ENCODE data around the gene FRMD4A. TPM values are rescaled to one million over a fixed set of nuclear protein-coding genes. Genes with fewer than 3 reads are reported as not detected.

The FRMD4A gene
- total RNA-seq, 1 experiment from 2014 or later = 8.8 TPM

DNA sequence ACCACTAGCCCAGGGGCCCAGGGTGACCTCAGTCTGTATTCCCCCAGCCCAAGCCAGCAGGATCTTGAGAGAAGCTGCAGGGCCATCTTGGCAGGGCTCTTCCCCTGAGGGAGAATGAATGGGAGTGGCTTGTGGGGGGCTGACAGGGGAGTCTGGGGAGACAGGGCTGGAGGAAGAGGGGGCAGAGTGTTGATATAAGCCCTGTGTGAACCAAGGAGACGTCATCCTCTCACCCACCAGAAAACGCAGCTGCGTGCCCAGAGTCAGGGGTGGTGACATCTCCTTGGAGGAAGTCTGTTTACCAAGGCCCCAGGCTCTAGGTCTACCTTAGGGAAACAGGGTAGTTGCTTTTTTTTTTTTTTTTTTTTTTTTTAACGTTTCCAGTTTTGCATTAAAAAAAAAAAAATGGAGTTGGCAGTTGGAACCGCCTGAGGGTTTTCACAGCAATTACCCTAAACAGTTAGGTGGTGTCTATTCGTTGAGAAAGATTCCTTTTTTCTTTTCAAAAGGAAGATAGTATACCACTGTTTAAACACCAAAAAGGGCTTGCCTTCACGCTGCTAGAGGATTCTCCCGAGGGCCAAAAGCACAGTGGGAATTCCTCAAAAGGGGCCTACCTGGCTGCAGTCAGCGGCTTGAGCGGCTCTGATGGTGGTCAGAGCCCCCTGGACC, 630.1 kb downstream of the FRMD4A start:
- no peak for DNase-seq
- Histone ChIP-seq H3K9me3 (no peaks in the 10 kb centered on the region), H3K4me3 (no peak overlapping the region), H3K36me3 (peaks cover 3% of the 10 kb centered on the region; the same call in 1 of the 2 replicates), H3K27me3 (no peaks in the 10 kb centered on the region)

DNA sequence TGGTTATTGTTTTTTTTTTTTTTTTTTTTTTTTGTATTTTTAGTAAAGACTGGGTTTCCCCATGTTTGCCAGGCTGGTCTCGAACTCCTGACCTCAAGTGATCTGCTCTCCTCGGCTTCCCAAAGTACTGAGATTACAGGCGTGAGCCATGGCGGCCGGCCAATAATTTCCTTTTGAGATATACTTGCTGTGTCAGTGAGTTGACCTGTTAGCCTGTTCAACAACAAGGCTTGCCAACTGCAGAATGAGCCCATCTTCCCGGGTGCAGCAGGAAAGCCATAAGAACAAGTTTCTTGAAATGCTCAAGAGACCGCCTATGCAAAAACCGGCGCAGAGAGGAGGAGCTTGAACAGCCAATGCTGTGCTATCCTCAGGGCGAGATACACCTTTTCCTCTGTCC, 631.5 kb downstream of the FRMD4A start:
- peaks cover 3% of the 10 kb centered on the region for H3K36me3 ChIP-seq
- DNase-seq = no peak

DNA sequence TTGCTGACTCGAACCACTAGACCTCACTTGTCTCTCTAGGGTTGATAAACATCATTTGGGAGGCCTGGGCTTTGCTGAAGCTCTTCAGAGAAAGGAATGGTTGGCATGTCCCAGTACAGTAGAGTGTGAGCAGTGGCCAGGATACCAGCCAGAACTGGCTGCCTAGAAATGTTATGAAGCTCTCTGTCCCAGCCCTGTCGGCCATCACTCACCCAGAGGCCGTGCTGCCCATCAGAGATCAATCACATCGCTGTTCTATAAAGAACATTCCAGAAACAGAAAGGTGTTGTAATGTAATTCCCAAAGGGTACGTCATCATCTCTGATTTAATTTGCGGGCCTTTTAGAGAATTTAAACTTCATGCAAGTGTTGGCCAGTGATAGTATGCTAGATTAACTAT, 632.5 kb downstream of the FRMD4A start:
- no peaks in the 10 kb centered on the region for H3K27me3 ChIP-seq
- no peaks in the 10 kb centered on the region for H3K9me3 ChIP-seq
- peaks cover 3% of the 10 kb centered on the region for H3K36me3 ChIP-seq
- no peak for DNase-seq
- H3K4me3 ChIP-seq = no peak overlapping the region

More for the DNA sequence above, 631.5 kb downstream of the FRMD4A start:
- no peak overlapping the region for H3K4me3 ChIP-seq
- no peaks in the 10 kb centered on the region for H3K9me3 ChIP-seq
- no peaks in the 10 kb centered on the region for H3K27me3 ChIP-seq

DNA sequence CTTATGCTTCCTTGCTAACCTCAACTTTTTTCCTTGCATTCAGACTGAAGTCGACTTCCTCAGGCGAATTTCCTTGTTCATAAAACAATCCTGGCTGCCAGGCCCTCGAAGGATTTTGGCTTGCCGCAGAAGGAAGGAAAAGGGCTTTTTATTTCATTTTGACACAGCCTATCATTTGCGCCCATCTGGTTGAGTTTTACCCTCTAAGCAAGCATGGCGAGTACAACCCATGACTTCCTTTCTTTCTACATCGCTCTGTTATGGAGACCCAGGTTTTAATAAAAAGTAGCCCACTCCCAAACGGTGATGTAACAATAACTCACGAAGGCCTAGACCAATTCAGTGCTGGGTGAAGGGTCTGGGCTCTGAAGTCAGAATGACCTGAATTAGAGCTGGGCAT, 634.7 kb downstream of the FRMD4A start:
- DNase-seq = no peak

DNA sequence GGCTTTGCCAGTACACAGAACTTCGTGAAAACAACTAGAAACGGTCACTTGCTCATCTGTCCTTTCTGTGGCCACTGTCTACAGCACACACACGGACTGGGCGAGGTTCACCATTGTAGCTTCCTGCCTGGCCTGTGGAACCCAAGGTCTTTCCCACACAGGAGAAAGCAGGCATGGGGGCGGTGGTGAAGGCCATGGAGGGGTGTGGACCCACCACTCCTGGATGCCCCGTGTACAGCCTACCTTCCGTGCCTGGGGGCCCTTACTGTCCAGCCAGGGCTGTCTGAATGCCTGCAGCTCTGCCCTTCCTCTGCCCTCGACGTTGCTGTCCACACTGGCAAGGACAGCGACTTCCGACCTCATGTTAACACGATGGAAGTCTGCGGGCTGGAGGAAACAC, 635.1 kb downstream of the FRMD4A start:
- no peaks in the 10 kb centered on the region; the same call in 1 of the 2 replicates for H3K36me3 ChIP-seq
- no peak for DNase-seq

More for the DNA sequence above, 634.7 kb downstream of the FRMD4A start:
- Histone ChIP-seq H3K36me3 (no peaks in the 10 kb centered on the region; the same call in 1 of the 2 replicates), H3K27me3 (no peaks in the 10 kb centered on the region), H3K4me3 (no peak overlapping the region), H3K9me3 (no peaks in the 10 kb centered on the region)

DNA sequence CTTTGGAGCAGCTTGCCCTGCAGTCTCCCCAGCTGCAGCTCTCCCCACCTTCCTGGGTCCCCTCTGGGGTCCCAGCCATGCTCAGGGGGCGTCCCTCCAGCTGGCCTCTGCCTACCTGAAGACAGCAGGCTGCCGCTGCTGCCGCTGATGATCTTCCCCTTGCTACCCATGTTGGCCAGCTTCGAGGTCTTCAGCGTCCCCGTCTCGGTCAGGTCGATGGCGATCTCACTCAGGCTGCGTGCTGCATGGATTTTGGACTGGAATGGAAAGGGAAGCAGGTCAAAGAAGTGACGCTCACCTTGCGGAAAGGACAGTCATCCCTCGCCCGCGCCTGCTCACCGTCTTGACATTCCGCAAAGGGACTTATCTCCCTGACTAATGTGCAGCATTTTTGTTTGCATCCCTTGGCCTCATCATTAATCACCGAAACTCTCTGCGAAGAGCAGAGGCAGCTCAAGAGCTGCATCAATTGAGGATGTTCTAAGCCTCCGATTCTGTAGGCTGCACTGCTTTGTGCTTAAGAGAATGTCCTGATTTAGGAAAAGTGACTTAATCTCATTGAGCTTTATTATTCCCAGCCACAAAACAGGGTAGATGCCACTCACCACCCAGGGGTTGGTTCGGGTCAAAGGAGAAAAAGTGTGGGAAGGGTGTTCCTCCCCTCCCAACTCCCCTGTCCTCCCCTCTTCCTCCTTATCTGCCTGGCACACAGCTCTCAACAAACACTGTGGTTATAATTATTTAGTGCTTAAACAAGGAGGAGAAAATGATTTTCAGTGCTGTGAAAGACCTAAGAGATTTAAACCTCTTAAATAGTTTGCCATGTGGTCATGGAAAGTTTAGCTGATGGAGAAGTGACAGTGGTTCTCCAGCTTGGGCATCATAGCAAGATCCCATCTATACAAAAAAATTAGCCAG, 636.7 kb downstream of the FRMD4A start:
- Histone ChIP-seq H3K27me3 (no peaks in the 10 kb centered on the region), H3K4me3 (no peak overlapping the region), H3K9me3 (no peaks in the 10 kb centered on the region), H3K36me3 (no peaks in the 10 kb centered on the region; the same call in 1 of the 2 replicates)
- no peak for DNase-seq

More for the DNA sequence above, 635.1 kb downstream of the FRMD4A start:
- H3K27me3 ChIP-seq = no peaks in the 10 kb centered on the region
- H3K4me3 ChIP-seq = no peak overlapping the region
- H3K9me3 ChIP-seq = no peaks in the 10 kb centered on the region

DNA sequence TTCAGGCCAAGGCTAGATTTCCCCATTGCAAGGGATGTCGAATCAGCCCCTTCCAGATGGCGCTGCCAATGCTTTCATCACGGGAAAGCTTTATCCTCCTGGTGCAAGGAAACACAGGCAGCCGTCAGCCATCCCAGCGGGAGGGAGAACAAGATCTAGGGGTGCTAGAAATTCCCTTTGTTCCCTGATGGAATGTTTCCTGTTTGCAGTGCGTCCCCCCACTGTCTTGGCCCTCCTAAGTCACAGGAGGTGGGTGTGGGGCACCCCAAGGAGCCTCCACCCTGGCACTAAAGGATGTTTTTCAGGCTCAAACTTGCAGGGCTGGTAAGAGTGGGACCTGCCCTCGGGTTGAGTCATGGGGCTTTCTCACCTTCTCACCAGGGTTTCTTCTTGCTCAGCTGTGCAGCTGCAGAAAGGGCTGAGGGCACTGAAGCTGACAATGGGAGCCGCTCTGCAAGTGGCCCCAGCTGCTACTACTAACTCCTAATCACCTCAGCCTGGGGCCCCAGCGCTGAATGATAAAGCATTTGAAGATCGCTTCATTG, 640.4 kb downstream of the FRMD4A start:
- Histone ChIP-seq H3K4me3 (no peak overlapping the region), H3K36me3 (no peaks in the 10 kb centered on the region; the same call in none of the 2 replicates), H3K9me3 (no peaks in the 10 kb centered on the region), H3K27me3 (no peaks in the 10 kb centered on the region)
- no peak for DNase-seq

DNA sequence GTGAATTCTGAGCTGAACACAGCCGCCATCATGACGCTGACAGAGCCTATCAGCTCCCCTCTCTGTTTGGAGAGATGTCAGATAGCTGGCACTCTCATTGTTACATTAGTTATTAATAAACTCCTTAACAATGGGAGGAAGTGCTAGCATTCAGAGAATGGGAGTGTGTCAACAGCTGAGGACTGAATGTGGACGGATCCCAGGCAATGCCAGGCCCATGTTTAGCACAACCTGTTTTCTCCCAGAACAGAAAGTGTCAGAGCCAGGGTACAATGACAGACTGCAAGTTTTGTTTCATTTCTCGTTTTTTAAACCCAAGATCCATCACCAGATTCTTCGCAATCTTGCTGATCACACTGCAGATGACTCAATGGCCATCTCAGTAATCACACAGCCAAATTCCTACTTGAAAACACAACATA, 644.4 kb downstream of the FRMD4A start:
- Histone ChIP-seq H3K36me3 (peaks cover 6% of the 10 kb centered on the region), H3K27me3 (no peaks in the 10 kb centered on the region), H3K4me3 (no peak overlapping the region), H3K9me3 (no peaks in the 10 kb centered on the region)
- no peak for DNase-seq

DNA sequence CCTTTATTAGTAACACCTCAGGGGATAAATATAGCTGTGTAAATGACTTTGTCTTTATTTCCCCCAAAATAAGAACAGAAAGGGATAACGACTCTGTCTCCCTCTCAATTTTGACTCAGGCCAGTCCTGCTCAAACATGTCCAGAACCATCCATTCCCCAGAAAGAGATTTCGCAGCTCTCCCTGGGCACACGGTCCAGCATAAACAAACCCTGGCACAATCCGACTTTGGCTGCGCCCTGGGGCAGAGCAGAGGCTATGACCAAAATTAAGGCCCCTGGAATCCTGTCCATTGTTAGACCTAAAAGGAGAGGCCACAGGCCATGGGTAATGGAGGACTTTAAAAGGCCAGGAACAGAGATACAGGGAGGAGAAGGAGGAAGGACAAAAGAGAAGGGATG, 644.8 kb downstream of the FRMD4A start:
- H3K27me3 ChIP-seq = no peaks in the 10 kb centered on the region
- no peak overlapping the region for H3K4me3 ChIP-seq
- H3K9me3 ChIP-seq = no peaks in the 10 kb centered on the region
- peak; percentile 43 for DNase-seq
- peaks cover 6% of the 10 kb centered on the region for H3K36me3 ChIP-seq

DNA sequence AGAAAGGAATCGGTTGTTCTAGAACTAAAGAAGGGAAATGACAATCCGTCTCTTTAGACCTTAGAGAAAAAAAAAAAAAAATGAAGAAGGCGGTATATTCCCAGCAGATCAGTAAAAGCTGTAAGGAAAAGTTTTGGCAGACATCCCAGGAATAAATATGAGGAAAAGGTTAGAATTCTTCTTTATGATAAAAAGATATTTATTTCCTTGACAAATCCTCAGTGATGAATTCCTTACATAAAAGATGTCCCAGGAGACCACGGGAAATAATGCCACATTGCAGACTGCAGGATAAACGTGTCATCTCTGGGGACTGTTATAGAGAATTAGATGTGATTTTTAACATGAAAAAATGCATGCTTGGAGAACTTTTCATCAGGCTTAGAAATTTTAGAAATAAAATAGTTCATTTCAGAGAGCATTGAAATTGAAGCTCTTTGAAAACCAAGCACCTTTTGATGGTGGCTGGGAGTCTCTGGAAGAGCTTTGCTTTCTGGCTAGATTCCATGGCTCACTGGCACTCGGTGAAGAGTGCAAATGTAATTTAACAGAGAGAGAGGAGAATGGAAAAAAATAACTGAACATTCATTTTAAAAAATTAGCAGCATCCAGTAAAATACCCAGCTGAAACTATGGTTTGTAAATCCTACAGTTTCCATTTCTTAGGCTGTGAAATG, 645.8 kb downstream of the FRMD4A start:
- Histone ChIP-seq H3K9me3 (no peaks in the 10 kb centered on the region), H3K36me3 (peaks cover 6% of the 10 kb centered on the region), H3K27me3 (no peaks in the 10 kb centered on the region), H3K4me3 (no peak overlapping the region)
- DNase-seq = no peak

DNA sequence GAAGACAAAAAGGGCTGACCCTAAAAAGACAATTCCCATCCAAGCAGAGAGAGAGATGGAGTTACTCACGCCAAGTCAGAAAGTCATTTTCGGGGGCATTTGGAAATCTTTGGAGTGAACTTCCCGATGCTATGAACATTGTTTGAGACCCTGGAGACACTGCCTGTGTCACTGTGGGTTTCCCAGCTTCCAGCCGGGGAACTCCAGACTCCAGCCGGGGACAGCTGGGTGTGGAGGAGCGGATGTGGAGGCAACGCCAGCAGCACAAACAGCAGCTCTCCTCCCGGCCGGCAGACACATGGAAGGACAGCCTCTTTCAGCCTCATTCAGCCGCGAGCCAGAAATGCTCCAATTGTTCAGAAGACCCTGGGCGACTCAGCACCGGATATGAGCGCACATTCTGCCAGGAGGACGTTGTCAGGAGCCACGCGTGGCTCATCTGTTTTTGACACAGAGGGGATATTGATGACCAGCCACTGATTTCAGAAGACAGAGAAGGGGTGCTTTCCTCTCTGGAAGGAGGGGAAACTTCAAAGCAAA, 646.4 kb downstream of the FRMD4A start:
- no peaks in the 10 kb centered on the region for H3K9me3 ChIP-seq
- DNase-seq = peak; percentile 59
- H3K36me3 ChIP-seq = peaks cover 6% of the 10 kb centered on the region; the same call in 1 of the 2 replicates
- H3K4me3 ChIP-seq = no peak overlapping the region
- no peaks in the 10 kb centered on the region for H3K27me3 ChIP-seq

DNA sequence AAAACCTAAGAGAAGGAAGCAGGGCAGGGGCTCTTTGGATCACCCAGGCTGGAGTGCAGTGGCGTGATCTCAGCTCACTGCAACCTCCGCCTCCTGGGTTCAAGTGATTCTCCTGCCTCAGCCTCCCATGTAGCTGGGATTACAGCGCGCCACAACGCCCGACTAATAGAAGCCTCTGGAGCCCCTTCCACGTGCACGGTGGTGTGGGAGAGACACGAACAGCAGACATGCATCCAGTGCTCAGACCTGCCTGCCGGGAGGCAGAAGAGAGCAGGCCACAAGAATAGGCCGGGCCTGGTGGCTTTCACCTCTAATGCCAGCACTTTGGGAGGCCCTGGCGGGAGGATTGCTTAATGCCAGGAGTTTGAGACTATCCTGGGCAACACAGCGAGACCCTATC, 647.7 kb downstream of the FRMD4A start:
- H3K36me3 ChIP-seq = peaks cover 6% of the 10 kb centered on the region; the same call in 1 of the 2 replicates
- no peaks in the 10 kb centered on the region for H3K9me3 ChIP-seq
- H3K27me3 ChIP-seq = no peaks in the 10 kb centered on the region
- DNase-seq = no peak
- no peak overlapping the region for H3K4me3 ChIP-seq

DNA sequence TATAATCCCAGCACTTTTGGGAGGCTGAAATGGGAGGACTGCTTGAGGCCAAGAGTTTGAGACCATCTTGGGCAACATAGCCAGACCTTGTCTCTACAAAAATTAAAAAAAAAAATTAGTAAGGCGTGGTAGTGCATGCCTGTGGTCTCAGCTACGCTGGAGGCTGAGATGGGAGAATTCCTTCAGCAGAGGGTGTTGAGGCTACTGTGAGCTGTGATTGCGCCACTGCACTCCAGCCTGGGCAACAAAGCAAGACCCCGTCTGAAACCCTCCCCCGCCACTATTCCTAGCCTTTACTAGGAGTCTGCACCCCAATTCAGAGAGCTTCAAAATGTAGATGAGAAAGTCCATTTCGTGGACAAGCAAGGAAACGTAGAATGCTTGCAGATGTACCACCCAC, 648.8 kb downstream of the FRMD4A start:
- Histone ChIP-seq H3K4me3 (no peak overlapping the region), H3K9me3 (no peaks in the 10 kb centered on the region), H3K27me3 (no peaks in the 10 kb centered on the region), H3K36me3 (peaks cover 6% of the 10 kb centered on the region; the same call in 1 of the 2 replicates)
- DNase-seq = no peak

DNA sequence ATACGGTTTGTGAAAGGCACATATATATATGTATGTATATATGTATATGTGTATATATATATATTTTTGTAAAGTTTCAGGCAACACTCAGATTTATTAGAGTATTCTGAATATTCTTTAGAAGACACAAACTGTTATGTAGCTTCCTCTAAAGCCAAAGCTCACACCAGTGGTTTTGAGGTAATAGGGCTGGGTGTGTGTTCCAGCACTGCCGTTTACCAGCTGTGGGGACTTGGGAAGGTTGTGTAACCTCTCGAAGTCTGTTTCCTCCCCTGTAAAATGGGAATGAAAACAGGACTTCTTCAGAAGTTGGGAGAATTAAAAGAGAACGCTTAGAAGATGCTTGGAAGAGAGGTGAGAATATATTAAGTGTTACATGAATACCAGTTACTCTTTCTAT, 649.2 kb downstream of the FRMD4A start:
- Histone ChIP-seq H3K27me3 (no peaks in the 10 kb centered on the region), H3K36me3 (peaks cover 6% of the 10 kb centered on the region; the same call in 1 of the 2 replicates)

DNA sequence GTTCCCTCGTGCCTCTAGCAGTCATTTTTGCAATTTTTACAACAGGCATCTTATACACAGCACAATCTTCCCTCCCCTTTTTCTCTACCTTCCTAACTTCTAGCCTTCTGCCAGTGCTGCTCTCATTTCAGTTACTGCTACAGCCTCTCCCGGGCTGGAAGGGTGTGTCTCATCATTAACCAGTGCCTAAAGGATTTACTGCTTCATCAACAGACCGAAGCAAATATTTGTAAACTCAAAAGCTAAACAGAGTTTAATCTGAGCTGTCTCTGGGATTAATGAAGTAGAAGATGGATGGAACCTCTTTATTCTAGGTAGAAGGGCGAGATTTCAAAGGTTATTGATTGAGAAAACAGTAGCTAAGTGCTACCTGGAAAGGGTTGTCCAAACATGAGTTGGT, 649.6 kb downstream of the FRMD4A start:
- no peak for DNase-seq
- Histone ChIP-seq H3K36me3 (peaks cover 6% of the 10 kb centered on the region; the same call in 1 of the 2 replicates), H3K4me3 (no peak overlapping the region), H3K9me3 (no peaks in the 10 kb centered on the region), H3K27me3 (no peaks in the 10 kb centered on the region)

More for the DNA sequence above, 649.2 kb downstream of the FRMD4A start:
- H3K4me3 ChIP-seq = no peak overlapping the region
- H3K9me3 ChIP-seq = no peaks in the 10 kb centered on the region
- DNase-seq = no peak

DNA sequence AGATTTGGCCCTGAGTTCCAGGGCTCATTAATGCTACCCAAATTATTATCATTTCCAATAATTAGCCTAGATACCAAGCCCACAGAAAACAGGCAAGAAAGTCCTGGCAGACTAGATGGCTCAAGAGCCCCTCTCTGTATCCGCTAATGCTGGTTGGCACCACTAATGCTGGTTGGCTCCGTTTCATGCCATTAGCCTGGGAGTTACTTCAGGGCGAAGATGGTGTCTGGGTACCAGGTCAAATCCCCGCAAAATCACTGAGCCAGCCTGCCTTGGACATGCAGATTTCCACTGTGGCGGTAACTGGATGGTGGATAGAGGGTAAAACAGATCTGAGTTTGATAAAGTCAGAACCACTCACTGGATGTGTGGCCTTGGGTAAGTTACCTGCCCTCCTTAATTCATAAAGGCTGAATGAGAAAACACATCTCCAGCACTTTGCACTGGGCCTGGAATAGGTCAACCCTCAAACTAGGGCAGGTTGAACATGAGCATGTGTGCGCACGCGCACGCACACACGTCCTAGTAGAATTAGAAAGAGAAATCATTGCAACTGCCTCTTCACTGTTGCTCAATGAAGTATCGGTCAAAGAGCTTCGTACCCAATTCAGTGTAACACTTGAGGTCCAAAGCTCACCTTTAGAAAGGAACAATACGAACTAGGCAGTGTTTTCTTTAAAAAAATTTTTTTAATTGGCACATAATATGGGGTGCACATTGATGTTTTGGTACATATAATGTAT, 652.5 kb downstream of the FRMD4A start:
- no peak overlapping the region for H3K4me3 ChIP-seq
- H3K9me3 ChIP-seq = no peaks in the 10 kb centered on the region
- no peaks in the 10 kb centered on the region for H3K27me3 ChIP-seq
- no peak for DNase-seq
- no peaks in the 10 kb centered on the region; the same call in 1 of the 2 replicates for H3K36me3 ChIP-seq
